Adrenal gland (tissue), 5 donors: Measurements from ENCODE around the gene MIER3.

Experiments
- CTCF ChIP-seq, 6 experiments: fragments of 450-650 bp in 4 of 6; fragments of 200-600 bp in 2 of 6; sonication (generic) in 1 of 6; IDR thresholded peaks; 1 replicate in 5 of 6; 2 replicates in 1 of 6; pipeline versions ENCODE4 v1.5.1 to v1.8.0; 2016 to 2021; ENCODE audit warnings: antibody characterized with exemption in 6 of 6, mild to moderate bottlenecking in 2 of 6, moderate library complexity in 1 of 6
- POLR2A ChIP-seq, 2 donors: fragments of 450-650 bp; IDR thresholded peaks; one replicate each; pipeline ENCODE4 v1.6.1; 2017; ENCODE audit warnings: antibody characterized with exemption in 2 of 2, mild to moderate bottlenecking in 2 of 2, moderate library complexity in 1 of 2
- donor health status: DM: no; HTN: no; CAD: no.

- no peak for TF ChIP-seq CTCF (IDR thresholded peaks at IDR 0.05)
- TF ChIP-seq POLR2A (IDR thresholded peaks at IDR 0.05), result no peak
Measured at GRCh38 chr5:56977822-56978221, 25.9 kb upstream of the MIER3 start.
